ENCODE results near the gene ELAVL4. TPM values are rescaled to one million over a fixed set of nuclear protein-coding genes. Genes with fewer than 3 reads are reported as not detected.

The ELAVL4 gene
- total and polyA plus RNA-seq, 9 donors, result not detected

DNA sequence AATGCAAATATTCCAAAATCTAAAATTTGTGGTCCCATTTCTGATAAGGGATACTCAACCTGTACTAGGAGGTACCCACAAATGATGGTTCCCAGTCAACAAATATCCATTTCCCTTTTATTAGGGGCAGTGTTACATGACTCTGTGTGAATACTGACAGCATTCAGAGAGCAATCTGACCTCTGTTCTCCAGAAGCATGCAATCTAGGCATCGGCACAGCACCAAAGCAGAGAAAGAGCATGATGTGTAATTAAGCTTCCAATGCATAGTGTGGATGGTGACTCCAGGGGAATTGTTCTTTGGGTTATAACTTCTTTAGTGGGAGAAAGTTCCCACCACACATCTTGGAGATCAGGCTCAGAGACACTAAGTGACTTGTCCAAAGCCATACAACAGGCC lies 71.6 kb downstream of the ELAVL4 start:
- Histone ChIP-seq H3K4me1 (ENCODE audit: insufficient read depth) (no peaks in the 10 kb centered on the region), H3K4me3 (no peak overlapping the region), H3K36me3 (no peaks in the 10 kb centered on the region), H3K9me3 (no peaks in the 10 kb centered on the region), H3K27ac (no peak overlapping the region), H3K27me3 (no peaks in the 10 kb centered on the region)
- TF ChIP-seq EP300 (IDR thresholded peaks at IDR 0.05), result no peak
- TF ChIP-seq POLR2A (IDR thresholded peaks at IDR 0.05), result no peak
- TF ChIP-seq, protein P1, sequence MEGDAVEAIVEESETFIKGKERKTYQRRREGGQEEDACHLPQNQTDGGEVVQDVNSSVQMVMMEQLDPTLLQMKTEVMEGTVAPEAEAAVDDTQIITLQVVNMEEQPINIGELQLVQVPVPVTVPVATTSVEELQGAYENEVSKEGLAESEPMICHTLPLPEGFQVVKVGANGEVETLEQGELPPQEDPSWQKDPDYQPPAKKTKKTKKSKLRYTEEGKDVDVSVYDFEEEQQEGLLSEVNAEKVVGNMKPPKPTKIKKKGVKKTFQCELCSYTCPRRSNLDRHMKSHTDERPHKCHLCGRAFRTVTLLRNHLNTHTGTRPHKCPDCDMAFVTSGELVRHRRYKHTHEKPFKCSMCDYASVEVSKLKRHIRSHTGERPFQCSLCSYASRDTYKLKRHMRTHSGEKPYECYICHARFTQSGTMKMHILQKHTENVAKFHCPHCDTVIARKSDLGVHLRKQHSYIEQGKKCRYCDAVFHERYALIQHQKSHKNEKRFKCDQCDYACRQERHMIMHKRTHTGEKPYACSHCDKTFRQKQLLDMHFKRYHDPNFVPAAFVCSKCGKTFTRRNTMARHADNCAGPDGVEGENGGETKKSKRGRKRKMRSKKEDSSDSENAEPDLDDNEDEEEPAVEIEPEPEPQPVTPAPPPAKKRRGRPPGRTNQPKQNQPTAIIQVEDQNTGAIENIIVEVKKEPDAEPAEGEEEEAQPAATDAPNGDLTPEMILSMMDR (IDR thresholded peaks at IDR 0.05), result no peak
- DNase-seq, result no peak
- 74 to 86% (median 75%) methylated on average over 1 of the region's 1 CpG for WGBS, 3 donors
- intact Hi-C loops (cut with DNase I), result no loop called here

- H3K36me3 ChIP-seq, result no peaks in the 10 kb centered on the region
- no peaks in the 10 kb centered on the region for H3K27me3 ChIP-seq
- TF ChIP-seq POLR2A (IDR thresholded peaks at IDR 0.05) (no peak), EP300 (IDR thresholded peaks at IDR 0.05) (no peak)
- TF ChIP-seq, protein P1 (IDR thresholded peaks at IDR 0.05), result no peak
- H3K4me3 ChIP-seq, result no peak overlapping the region
- intact Hi-C loops (cut with DNase I), result no loop called here
- H3K4me1 ChIP-seq (ENCODE audit: insufficient read depth), result no peaks in the 10 kb centered on the region
- DNase-seq, result no peak
- 25 to 27% (median 26%) methylated on average over 3 of the region's 3 CpGs for WGBS, 3 donors
- H3K27ac ChIP-seq, result no peak overlapping the region
- no peaks in the 10 kb centered on the region for H3K9me3 ChIP-seq
Observed at GRCh38 chr1:50181027-50181663, 72.4 kb downstream of the ELAVL4 start.

- 10 to 13% (median 12%) methylated on average over 12 of the region's 12 CpGs for WGBS, 3 donors
- Histone ChIP-seq H3K27me3 (no peaks in the 10 kb centered on the region), H3K9me3 (no peaks in the 10 kb centered on the region), H3K36me3 (no peaks in the 10 kb centered on the region), H3K27ac (no peak overlapping the region), H3K4me1 (ENCODE audit: insufficient read depth) (no peaks in the 10 kb centered on the region), H3K4me3 (no peak overlapping the region)
- no peak for DNase-seq
- intact Hi-C loops (cut with DNase I), result no loop called here
- TF ChIP-seq, protein P1 (IDR thresholded peaks at IDR 0.05), result no peak
- TF ChIP-seq POLR2A (IDR thresholded peaks at IDR 0.05) (no peak), EP300 (IDR thresholded peaks at IDR 0.05) (no peak)
Observed at GRCh38 chr1:50183378-50184133, 74.8 kb downstream of the ELAVL4 start.

DNA sequence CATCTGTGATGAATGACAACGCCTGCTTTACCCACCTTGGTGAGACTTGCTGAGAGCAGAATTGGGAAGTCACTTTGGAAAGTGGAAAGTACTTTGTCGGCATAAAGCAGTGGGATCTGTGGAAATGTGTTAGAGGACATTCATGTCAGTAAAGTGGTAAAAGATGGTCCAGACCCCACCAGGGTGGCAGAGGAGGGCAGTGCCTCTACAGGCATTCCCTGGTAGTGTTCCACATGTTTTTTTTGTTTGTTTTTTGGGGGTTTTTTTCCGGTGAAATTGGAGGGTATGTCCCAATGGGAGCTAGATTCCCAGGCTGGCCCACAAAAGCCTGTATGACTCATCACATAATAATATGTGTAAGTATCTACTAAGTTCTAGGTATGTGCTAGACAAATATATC lies 80.6 kb downstream of the ELAVL4 start:
- H3K4me3 ChIP-seq, result no peak overlapping the region
- TF ChIP-seq EP300 (IDR thresholded peaks at IDR 0.05), result no peak
- TF ChIP-seq POLR2A (IDR thresholded peaks at IDR 0.05), result no peak
- TF ChIP-seq, protein P1 (IDR thresholded peaks at IDR 0.05), result no peak
- no peak overlapping the region for H3K27ac ChIP-seq
- H3K4me1 ChIP-seq (ENCODE audit: insufficient read depth), result no peaks in the 10 kb centered on the region
- intact Hi-C loops (cut with DNase I), result no loop called here
- no peaks in the 10 kb centered on the region for H3K9me3 ChIP-seq
- H3K27me3 ChIP-seq, result no peaks in the 10 kb centered on the region
- WGBS, 3 donors, result 76 to 85% (median 83%) methylated on average over 3 of the region's 3 CpGs
- DNase-seq, result no peak
- no peaks in the 10 kb centered on the region for H3K36me3 ChIP-seq

All from ovary (tissue), 9 donors.